HG03175 (cell line): ENCODE measurements around the gene ATG9A.
"Not testable (repeated sequence)": the region's sequence is repeated elsewhere in the genome, so short reads cannot be mapped to it uniquely, and the experiment has no call there.

Source experiments
- ATAC-seq: cut with Tn5 transposase; IDR thresholded peaks from one replicate; pipeline ENCODE4 v1.9.1; 2021; ENCODE audit warnings: mild to moderate bottlenecking, moderate library complexity; ENCODE audit not compliant: unreplicated experiment

The ATG9A gene

DNA sequence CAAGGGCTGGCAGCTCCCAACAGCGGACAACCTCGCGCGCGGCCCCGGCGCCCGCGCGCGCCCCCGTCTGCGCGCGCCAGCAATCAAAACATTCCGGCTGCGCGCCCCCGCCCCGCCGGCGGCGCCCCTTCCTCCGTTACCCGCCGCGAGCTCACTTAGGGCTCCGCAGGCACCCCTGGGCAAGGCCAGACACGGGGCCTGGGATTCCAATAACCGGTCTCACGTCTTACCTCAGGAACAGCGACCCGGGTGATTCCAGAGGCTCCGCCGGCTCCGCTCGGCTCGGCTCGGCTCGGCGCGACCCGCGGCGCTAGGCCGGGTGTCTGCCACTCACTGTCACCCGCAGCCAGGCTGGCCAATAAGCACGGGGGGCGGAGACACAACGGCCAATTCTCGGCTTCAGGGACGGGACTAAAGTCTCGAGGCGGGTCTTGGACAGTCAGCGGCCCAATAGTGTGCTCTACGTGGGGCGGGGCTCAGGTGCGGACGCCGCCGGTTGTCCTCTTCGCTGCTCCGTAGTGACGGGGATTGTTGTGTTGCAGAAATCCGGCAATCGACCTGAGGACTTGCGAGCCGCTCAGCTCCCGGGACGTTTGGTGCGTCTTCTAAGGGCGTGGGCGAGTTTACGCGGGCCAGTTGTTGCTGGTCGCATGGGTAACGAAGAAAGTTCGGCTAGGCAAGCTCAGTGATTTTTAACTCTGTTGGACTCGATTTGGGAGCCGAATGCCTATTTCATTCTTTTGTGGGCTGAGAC lies at the start of gene ATG9A, which contains the start of gene ANKZF1:
Gene ATG9A, minus strand, starts transcription at position 332 of the 754 bp plus-strand sequence. CDS start 1,612 bp downstream, outside the sequence.
Gene ANKZF1, plus strand, starts transcription at position 502 of the 754 bp plus-strand sequence. CDS start 452 bp downstream, outside the sequence.
- peak; percentile 98 for ATAC-seq

- no peak for ATAC-seq
Measured at GRCh38 chr2:219278655-219279150, 49.3 kb upstream of the ATG9A start.

DNA sequence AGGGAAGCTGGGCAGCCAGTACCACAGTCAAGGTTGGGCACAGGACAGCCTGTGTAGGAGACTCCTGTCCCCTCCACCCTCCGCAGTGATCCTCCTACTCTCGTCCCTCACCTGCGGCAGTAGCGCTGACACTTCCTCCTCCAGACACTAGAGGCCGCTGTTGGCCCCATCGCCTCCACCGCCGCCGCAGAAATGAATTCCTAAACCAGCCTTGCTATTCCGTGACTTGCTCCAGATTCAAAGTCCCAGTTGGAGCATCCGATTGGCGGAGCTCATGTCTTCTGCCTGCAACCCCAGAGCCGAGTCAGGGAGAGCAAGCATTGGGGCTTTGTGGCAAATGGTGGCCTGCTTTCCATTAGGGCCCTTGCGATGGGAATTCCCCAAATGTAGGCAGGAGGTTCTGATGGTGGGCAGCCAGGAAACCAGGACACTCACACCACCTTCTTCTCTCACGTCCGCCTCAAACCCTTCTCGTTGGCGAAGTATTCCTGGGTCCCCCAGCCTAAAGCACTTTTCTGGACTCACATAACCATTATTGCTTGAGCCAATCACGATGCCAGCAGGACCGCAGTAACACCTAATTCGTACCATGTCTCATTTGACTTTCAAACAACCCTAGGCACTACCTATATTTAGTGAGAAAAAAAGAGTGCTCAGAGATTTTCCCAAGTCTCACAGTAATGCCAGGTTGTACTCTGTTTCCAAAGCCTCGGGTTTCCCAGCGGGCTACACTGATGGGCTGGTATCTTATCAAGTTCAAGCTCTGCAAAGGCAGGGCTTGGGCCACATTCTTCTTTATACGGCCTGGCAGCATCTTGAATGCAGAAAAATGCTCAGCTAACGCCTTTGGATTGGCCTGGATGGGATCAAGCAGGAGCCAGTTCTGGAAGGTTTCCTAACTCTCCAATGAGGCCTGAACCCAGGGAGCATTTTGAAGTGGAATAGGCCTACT lies 48.5 kb upstream of the ATG9A start:
- no peak for ATAC-seq

DNA sequence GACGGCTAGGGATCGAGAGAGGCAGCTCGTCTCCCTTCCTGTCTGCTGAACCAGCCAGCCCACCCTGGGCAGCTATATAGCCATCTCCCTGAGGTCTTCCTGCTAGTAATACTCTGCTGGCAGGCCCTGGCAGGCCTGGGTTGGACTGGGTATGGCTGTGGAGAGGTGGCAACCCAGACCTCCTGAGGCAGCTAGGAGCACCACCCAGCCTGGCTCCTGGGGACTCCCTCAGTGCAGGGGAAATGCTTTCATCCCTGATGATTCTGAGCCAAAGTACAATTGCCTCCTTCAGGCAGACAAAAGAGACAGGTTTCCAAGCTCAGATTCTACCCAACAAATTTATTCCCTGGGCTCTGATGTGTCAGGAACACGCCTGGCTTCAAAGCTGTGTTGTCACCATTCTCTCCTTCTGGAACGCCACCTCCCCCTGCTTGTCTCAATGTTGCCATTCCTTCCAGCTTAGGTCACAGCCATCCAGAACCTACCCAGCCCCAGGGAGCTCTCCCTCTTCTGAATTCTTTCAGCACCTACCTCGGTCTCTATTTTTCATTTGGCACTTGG lies 45.0 kb upstream of the ATG9A start:
- ATAC-seq, result no peak

DNA sequence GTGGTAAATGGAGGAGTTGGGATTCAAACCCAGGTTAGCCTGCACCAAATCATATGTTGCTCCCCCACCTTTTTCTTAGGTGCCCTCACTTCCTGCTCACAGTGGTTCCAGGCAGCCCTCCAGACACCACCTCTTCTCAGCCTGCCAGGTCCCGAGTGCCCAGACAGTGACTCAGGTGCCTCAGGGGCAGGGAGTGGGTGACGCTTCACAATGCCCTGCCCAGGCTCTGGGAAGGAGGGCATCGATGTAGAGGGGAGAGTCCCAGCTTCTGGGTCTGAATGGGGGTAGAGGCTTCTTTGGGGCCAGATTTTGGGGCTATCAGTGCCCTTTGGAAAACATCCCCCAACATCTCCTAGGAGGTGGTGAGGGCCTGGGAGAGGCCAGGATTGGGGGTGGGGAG lies 44.5 kb upstream of the ATG9A start:
- no peak for ATAC-seq

DNA sequence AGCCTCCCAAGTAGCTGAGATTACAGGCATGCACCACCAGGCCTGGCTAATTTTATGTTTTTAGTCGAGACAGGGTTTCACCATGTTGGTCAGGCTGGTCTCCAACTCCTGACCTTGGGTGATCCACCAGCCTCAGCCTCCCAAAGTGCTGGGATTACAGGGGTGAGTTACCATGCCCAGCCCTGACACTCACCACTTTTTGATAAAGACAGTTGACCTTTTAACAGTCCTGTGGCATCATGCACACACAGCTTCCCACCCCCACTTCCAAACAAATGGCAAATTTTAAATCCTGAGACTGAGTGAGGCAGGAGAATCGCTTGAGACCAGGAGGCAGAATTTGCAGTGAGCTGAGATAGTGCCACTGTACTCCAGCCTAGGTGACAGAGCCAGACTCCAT lies 43.6 kb upstream of the ATG9A start:
- no peak for ATAC-seq

DNA sequence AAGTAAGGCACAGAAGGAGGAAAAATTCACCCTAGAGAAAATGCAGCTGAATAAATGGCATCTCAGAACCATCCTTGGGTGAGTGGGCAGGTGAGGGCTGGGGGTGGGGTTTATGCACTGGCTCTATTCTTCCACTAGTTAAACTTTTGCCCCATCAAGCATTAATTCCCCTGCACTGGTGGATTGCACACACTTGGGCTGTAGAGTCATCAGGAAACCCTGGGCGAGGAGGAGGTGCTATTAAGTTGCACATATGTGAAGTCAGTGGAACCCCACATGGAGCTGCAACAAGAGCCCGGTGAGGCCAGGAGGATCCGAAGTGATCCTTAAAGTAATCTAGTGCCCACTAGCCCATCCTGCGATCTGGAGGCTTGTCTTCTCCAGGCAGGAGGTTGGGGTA lies 42.9 kb upstream of the ATG9A start:
- no peak for ATAC-seq

GRCh38 chr2:219271021-219271420 lies 41.6 kb upstream of the ATG9A start:
- no peak for ATAC-seq

DNA sequence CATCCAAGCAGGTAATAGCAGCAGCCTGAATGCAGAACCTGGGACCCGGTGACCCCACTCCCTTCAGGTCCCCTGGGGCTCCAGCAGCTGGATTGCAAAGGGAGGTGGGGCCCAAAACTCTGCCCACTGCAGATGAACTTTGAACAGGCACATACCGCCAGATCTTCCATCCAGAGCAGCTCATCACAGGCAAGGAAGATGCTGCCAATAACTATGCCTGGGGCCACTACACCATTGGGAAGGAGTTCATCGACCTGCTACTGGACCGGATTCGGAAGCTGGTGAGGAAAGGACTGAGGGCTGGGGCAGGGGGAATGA lies 40.6 kb upstream of the ATG9A start:
- no peak for ATAC-seq

GRCh38 chr2:219269362-219270054 lies 40.1 kb upstream of the ATG9A start:
- no peak for ATAC-seq

DNA sequence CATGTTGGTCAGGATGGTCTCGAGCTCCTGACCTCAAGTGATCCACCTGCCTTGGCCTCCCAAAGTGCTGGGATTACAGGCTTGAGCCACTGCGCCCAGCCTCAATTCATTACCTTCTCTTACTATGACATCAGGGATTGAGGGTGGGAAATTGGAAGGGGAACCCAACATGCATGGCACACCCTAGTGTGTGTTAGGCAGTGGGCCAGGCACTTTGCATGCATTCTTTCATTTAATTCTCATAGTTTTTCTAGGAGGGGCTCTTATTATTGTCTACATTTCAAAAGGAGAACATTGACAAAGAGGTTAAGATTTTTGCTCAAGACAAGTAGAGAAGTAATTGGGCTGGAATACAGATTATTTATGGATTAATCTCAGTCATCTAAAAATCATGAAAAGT lies 38.9 kb upstream of the ATG9A start:
- no peak for ATAC-seq

GRCh38 chr2:219266886-219267285 lies 37.5 kb upstream of the ATG9A start:
- ATAC-seq, result no peak

DNA sequence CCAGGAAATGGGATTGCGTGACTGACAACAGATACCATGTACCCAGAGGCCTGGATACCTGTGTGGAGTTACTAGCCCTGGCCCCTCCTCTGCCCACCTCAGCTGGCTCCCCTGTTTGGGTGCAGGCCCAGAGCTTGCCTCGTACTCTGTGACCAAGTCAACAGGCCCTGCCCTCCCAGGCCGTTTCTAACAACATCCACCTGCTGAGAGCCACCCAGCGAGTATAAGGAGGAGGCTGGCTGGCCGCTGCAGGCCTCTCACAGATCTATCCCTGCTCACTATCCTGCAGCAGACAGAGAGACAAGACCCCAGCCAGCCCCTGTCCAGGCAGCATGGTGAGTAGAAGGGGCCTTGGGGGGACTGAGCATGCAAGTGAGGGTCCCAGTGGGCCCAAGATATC lies 36.8 kb upstream of the ATG9A start:
- ATAC-seq, result no peak

DNA sequence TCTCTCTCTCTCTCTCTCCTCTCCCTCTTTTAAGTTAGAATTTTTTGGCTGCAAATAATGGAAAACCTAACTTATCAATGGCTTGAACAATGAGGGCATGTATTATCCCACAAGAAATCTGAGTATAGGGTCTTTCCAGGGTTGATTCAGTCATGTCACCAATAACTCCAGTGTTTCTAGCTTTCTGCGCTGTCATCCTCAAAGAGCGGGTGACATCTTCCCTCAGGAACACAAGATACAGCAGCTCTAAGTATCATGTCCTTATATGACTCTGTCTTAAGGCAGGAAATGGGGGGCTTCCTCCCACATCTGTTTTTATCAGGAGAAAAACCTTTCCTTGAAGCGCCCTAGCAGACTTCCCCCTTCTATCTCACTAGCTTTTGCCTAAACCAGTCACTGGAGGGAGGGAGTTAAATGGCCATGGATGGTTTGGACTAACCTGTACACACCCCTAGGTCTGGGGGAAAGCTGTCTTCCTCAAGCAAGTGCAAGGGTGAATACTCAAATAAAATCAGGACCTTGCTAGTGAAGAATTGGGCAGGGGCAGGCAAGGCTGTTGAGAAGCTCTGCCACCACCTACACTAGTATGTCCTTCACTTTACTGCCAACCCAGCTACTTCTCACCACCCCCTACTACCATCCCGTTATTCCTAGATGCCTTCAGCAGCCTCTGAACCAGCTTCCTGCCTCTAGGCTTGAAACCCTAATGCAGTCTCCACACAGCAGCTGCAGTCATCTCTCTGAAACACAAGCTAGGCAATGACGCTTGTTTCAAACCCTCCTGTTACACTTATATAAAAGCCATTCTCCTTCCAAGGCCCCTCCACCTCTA lies 31.8 kb upstream of the ATG9A start:
- no peak for ATAC-seq

DNA sequence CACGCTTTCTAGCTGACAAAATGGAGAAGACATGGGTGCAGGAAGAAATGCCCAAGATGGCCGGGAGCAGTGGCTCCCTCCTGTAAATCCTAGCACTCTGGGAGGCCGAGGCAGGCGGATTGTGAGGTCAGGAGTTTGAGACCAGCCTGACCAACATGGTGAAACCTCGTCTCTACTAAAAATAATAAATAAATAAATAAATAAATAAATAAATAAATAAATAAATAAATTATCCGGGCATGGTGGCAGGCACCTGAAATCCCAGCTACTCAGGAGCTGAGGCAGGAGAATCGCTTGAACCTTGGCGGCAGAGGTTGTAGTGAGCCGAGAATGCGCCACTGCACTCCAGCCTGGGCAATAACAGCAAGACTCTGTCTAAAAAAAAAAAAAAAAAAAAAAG lies 29.5 kb upstream of the ATG9A start:
- ATAC-seq, result not testable (repeated sequence)

DNA sequence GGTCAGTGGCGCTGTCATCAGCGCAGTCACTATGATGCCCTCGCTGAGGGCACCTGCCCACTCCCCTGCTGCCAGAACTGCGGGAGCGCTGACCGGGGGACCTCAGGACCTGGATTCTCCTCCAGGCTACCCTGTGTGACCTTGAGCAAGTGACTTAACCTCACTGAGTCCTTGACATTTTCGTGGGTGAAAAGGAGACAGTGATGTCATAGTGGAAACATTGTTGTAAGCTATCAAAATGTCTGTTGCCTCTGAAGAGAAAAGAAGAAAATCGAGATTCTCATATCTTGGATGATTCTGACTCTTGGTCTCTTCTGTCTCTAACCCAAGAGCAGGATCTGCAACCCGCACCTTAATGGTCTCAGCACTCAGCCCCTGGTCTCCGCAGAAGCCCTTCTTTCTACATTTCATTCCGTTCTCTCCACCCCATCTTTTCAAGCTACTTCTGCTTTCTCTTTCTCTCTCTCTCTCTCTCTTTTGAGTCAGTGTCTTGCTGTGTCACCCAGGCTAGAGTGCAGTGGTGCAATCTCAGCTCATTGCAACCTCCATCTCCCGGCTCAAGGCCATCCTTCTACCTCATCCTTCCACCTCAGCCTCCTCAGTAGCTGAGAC lies 25.3 kb upstream of the ATG9A start:
- peak; percentile 35 for ATAC-seq

DNA sequence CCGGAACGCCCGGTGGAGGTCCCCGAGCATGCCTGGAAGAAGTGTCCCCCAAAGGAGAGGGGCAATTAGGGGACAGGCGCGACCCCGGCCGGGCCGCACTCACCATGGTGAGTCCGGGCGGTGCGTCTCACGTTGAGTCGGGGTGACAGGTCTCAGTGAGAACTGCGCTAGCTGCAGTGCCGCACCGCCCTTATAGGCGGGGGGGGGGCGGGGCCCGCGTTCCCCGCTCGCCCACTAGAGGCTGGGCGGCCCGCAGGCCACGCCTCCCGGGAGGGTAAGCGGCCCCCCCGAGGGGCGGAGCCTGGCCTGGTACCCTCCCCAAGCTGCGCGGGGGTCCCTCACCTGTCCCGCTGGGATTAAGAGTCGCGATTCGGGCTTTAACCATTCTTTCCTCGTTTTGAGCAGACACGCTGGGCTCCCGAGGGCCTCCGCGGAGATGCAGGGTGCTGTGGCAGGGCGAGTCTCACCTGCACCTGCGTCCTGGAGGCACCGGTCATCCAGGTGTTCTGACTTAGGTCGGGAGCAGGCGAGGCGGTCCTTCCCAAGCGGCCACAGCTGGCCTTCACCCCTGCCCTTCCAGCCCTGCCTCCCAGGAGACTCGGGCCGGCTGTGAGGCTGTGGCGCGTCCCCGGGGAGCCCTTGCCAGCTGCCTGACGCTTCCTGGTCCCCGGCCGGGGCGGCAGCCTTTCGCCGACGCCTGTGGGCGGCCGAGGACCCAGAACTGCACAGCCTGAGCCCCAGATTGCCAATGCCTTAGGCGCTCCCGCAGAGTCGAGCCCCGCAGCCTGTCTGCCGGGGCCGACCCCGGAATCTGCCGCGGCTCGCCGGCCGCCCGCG lies 24.5 kb upstream of the ATG9A start, which contains the start of gene TUBA4A:
Gene TUBA4A, minus strand, starts transcription at position 166 of the 837 bp plus-strand sequence. Its CDS starts 60 bp downstream, at position 106.
- peak; percentile 51 for ATAC-seq
